Lung microvascular endothelial cell (primary cell): ENCODE results near the gene RBM28. TPM values are rescaled to one million over a fixed set of nuclear protein-coding genes. Genes with fewer than 3 reads are reported as not detected.
A peak's percentile ranks its signal among the peaks of the same experiment; 100 is the strongest.

Experiments used
- DNase-seq, 2 donors: peaks; one replicate each; pipeline versions ENCODE4 v3.0.0 to v3.0.0-alpha.2; 2010; ENCODE audit warnings: low read depth in 2 of 2
- total RNA-seq: library from RNA; depleted of rRNA; stranded (reverse); fragments of >200 nt; gene quantifications from 2 replicates; pipeline ENCODE4 v1.2.1, GENCODE V29; 2014

Gene RBM28
- total RNA-seq, 1 donor from 2014 or later: 4.6 TPM

DNA sequence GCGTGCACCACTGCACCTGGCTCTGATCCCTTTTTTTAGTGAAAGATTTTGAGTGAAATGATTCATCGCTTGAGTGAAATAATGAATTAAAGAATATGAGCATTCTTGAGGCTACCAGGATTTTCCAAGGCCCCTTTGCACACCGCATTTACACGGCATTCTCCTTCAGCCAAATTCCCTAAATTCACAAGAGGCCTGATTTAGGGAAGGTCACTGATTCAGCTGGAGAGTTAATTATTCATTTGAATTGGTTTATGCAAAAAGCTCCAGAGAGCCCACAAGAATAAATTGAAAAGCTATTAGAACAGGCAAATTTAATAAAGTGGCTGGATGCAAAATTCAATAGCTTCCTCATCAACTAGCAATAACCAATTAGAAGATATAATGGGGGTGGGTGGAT lies 56.2 kb downstream of the RBM28 start:
- DNase-seq: no peak

DNA sequence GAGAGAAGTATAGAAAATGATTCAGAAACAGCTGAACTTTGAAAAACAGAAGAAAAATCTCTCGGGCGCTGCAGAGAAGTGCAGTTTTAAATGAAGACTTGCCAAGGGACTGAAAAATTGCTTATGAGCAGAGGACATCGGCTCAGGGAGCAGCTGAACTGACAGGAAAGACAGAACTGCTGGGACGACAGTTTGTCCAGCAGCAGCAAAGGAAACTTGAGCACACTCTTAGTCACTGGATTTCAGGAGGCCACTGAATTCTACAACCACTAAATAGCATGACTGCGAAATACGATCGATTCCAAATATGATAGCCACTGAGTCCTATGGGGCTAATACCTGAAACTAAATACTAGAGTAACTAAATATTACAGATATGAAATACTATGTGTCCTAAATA lies 59.6 kb downstream of the RBM28 start:
- no peak for DNase-seq

DNA sequence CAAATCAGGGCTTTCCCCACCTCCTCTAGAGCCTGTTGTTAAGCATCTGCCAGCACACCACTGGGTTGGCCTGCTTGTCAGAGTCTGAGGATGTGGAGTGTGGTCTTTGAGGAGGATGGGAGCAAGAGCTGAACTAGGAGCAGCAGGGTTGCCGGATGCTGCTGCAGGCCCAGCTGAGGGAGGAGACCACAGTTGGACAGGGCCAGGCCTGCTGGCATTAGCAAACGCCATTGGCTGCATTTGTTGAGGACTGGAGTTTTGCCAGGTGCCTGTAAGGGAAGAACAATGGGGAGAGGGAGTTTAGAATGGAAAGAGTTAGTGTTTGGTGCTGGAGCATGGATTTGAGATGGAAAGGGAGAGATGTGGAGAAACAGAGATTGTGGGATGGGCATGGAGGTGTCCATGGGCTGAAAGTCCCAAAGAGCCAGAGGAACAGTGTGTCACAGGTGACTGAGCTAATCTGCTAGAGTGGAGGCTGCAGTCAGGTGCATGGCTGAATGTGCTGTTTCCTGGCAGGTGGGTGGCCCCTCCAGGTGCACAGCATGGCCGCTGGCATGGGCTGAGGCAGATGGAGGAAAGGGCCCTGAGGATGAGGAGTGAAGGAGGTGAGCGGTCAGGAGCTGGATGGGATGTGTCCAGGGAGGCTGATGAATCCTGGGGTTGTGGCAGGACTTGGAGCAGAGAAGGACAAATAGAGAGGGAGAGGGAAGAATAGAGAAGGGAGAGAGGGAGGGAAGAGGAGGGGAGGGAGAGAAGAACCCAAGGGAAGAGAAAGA lies 61.9 kb downstream of the RBM28 start:
- peak in 1 of 2 donors; percentile 61 for DNase-seq

DNA sequence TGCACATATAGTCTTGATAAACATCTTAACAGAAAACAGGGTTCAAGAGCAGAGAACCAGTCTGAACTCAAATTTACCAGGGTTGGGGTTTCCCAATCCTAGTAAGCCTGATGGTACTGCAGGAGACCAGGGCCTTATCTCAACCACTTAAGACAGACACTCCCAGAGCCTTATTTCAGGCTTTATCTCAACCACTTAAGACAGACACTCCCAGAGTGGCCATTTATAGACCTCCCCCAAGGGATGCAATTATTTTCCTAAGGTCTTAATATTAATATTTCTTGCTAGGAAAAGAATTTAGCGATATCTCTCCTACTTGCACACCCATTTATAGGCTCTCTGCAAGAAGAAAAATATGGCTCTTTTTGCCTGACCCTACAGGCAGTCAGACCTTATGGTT lies 63.3 kb downstream of the RBM28 start:
- DNase-seq: peak in 1 of 2 donors; percentile 12

DNA sequence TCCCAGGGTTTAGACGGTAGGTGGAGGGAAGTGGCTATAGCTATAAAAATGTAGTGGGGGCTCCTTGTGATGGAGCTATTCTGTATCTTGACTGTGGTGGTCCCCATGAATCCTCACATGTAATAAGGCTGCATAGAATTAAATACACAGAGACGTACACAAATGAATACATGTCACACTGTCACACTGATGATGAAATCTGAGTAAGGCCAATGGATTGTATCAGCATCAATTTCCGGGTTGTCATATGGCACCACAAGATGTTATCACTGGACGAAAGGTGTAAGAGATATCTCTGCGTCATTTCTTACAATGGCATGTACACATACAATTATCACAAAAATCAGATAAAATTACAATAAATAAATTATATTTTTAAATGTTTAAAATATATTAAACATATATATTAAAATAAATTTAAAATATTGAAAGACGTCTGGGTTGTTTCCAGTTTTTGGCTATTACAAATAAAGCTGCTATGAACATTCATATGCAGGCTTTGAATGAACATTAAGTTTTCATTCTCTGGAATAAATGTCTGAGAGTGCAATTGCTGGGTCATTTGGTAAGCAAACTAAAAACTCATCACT lies 64.5 kb downstream of the RBM28 start:
- DNase-seq: no peak

DNA sequence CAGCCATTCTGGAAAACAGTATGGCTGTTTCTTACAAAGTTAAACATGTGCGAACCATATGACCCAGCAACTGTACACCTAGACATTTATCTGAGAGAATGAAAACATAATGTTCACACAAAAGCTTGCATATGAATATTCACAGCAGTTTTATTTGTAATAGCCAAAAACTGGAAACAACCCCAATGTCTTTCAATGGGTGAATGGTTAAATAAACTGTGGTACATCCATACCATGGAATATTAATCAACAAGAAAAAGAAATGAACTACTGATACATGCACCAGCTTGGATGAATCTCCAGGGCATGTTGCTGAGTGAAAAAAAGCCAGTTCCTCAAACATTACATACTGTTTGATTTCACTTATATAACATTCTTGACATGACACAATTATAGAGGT lies 65.3 kb downstream of the RBM28 start:
- DNase-seq: no peak

DNA sequence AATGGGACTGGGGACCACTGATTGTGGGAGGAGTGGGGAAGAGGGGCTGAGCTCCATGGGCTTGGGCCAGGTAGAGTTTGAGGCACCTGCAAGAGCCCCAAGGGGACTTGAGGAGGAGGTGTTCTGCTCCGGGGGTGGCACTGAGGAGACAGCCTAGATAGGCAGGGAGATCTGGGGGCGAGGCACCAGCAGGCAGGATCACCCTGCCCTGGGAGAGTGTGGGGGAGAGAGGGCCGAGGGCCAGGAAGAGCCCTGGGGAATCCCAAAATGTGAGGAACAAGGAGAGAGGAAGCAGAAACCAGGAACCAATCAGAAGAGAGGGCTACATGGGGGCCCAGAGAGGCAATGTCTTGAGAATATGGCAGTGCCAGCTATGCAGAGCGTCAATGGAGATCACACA lies 68.0 kb downstream of the RBM28 start:
- no peak for DNase-seq

DNA sequence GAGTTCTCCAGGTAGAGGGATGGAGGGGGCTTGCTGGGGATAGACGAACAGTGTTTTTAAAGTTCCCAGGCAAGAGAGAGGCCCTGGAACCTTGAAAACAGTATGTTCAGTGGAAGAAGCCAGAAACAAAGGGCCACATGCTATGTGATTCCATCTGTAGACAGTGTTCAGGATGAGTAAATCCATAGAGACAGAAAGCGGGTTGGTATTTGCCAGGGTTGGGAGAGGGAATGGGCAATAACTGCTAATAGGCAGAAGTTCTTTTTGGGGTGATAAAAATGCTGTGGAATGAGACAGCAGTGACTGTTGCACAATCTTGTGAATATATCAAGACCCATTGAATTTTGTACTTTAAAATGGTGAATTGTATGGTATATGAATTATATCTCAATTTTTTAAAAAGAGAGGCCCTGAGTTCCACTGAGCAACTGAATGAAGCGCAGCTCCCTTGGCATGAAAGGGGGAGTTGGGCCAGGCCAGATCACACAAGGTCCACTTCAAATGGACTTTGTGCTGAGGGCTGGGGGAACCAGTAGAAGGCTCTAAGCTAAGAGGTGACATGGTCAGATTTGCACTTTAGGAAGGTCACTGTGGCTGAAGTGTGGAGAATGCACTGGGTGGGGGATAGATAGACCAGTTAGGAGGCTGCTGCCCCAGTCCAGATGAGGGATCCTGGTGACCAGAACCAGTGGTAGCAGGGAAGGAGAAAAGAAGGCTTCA lies 68.7 kb downstream of the RBM28 start:
- DNase-seq: no peak

DNA sequence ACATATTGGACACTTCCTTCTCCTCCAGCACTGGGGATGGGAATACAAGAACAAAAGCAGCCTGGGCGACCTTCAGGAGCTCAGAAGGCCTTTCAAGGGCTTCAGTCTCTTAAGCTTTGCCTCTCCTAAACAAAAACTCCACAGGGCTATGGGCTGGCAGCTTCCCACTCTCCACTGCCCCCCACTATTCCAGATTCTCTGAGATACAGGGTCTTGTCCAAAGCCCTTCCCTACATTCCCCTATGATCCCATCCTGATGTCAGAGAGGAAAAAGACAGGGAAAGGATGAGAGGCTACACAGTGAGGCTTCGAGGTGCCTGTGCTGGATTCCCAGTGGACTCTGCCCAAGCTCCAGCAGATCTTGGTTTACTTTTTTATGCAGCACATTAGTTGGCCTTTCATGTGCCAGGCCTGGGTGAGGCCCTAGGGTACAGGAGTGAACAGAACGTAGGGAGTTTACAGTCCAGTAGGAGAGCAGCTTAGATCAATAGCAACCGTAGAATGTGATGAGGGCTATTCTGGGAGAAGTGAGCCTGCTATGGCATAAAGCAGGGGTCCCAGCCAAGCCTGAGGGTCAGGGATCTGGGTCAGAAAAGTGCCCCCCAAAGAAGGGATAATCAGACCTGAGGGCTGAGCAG lies 69.3 kb downstream of the RBM28 start:
- DNase-seq: no peak

DNA sequence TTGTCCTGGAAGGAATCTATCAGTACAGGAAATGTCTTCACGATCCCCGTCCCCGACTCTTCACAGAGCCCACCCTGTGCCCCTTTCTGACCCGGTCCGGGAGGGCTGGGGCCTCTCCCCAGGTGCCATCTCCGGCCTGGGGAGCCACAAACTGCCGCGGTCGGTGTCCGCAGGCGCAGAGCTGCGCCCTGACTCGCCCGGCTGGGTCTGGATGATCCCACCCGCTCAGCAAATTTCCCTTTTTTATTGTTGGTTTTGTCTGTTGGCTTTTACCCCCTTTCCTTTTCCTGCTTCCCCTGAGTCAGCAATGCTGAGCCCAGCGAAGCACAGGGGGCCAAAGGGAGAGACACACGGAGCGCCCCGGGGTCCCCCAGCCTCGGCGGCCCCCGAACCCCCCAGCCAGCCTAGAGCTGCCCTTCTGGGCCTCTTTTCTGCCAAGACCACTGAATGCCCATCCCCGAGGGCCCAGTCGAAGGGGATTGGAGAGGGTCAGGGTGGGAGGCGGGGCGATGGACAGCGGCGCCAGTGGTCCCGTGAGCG lies 71.7 kb downstream of the RBM28 start:
- no peak for DNase-seq

DNA sequence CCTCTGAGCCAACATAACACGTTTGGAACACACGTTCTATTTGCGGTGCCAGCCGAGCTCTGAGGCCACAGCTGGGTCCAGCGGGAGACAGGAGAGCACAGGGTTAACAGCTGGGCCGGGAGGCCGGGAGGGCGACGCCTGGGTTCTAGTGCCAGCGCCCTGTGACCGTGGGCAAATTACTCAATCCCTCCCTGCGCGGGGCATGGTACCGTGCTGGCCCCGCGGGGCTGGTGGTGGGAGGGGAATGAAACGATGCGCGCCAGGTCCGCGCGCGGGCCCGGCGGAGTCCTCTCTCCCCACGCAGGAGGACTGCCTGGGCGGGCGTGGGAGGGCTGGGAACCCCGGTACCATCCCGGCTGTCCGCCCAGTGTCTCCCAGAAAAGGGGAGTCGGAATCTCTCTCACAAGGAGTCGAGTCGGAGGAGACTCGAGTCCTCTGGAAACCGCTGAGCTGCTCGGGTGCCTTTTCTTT lies 72.2 kb downstream of the RBM28 start:
- DNase-seq: no peak

DNA sequence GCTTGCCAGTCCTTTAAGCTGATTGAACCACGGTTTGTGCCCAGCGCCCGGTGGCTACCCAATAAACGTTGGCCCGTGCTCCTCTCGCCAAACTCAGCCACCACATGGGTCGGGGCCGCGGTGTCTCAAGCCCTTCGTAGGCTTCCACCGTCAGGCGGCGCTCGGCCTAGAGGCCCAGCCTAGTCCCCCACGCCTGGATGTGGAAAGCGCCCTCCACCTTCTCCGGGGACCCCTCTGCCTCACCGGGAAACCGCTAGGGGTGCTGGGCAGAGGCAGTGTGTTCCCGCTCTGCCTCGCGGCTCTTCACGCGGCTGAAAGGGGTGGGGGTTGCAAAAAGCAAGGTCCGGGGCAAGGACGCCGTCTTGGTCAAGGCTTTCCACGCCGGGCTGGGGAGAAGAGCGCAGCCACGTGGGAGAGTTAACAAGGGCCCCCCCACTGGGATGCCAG lies 72.9 kb downstream of the RBM28 start:
- DNase-seq: no peak

DNA sequence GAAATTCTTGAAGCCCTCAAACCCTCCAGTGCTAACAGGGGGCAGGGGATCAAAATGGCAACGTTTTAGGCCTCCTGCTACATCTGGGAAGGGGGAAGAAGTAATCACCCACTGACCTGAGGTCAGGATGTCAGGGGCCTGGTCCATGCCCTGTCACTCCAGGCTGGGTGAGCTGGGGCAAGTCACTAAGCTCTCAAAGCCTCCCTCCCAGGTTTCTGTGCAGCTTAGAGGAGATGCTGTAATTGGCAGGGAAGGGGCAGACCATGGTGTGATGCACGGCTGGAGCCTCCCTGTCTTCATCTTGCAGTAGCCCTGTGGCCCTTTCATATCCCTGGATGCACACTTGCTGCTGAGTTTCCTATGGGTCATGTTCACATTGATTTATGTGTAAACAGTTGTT lies 75.5 kb downstream of the RBM28 start:
- DNase-seq: no peak

DNA sequence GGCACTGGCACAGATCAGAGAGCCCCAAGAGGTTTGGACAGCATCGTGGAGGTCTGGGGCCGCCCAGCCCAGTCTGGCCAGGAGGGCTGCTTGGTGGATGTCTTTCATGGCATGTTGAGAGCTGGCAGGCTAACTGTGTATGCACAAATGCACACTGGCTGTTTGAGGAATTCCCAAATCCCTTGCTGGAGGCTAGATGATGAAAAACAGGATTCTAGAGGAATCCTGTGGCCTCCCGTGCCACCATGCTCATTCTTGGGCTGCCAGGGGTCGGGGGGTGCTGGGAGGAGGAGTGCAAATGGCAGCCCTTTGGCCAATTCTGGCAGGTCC lies 76.1 kb downstream of the RBM28 start:
- no peak for DNase-seq

DNA sequence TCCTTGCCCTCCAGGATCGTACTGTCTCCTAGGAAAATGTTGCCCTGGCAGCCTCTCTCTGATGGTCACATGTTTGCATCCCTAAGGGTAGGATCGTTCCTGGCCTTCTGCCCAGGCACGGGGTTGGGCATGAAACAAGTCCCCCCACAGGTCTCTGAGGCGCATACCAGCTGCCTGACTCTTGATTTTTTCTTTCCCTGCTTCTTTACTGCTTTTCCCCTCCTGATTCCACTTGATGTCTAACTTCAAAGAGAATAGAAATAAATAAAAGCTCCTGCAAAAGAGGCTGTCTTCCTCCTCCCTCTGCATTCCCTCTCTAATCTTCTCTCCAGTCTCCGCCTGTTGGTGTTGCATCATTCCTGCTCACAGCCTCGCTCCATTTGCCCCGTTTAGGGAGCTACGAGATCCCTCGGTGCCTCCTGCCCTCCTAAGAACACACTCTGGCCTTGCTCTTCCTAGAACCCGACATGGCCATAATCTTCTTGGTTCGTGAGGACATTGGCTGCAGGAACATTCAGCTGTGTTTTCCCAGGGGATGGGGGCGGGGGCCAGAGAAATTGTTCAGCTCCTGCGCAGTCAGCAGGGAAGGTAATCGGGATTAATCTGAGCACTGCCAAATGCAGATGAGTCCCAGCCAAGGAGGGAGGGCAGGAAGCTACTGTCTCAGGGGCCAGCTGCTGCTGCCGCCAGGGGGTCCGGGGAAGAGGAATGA lies 76.7 kb downstream of the RBM28 start:
- no peak for DNase-seq

DNA sequence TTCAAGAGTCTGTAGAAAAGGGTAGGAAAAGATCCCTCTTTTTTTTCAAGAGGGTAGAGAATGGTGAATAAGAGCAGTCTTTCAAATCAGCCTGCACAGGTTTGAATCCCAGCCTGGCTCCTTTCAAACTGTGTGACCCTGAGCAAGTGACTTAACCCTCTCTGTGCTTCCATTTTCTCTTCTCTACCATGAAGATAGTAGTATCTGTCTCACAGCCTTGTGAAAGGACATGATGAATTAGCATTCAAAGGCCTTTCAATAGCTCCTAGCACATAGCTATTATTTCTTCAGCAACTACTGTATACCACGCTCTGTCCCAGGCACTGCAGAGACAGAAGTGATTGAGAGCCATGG lies 77.2 kb downstream of the RBM28 start:
- DNase-seq: no peak

DNA sequence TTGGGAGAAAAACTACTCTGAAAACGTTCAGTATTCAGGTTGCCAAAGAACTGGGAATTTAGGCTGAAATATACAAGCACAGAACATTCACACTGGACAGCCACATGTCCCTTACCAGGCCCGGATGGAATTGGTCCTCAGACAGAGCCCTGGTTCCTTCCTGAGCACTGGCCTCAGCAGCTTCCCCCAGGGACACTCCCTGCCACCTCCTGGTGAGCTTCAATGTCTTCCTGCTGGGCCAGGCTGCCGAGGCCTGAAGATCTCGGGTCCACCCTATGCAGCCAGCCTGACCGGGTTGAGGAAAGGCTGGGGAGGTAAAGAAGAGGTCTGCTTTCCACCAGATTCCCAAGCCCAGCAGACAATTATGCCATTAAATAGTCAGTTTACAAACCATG lies 77.8 kb downstream of the RBM28 start:
- DNase-seq: no peak

DNA sequence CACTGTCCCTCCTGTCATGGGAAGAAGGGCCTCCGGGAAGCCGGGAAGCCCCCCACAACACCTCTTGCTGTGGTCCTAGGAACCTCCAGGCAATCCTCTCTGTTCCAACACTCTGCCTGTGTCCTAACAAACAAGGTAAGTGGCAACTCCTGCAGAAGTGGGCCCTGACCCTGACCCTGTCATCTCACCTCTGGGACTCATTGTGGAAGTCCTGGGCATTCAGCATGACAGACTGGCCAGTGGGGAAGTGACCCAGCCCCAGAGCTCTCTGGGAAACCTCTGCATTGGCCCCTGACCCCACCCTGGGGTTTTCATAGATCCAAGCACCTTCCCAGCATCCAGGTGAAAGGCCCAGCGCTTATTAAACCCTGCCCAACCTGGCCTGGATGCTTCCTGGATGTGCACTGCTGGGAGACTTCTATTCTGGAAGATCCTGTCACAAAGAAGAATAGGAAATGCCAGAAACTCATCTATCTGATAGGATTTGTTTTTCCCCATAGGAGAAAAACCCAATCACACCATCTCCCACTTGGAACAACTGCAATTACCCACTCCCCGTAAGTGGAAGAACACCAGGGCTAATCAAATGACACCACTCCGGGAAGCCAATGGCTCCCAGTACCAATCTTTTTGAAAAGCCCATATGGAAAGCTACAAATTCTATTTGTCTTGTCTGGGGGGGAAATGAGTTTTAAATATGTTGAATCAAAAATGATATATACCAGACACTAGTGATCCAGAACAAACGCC lies 78.4 kb downstream of the RBM28 start:
- no peak for DNase-seq

DNA sequence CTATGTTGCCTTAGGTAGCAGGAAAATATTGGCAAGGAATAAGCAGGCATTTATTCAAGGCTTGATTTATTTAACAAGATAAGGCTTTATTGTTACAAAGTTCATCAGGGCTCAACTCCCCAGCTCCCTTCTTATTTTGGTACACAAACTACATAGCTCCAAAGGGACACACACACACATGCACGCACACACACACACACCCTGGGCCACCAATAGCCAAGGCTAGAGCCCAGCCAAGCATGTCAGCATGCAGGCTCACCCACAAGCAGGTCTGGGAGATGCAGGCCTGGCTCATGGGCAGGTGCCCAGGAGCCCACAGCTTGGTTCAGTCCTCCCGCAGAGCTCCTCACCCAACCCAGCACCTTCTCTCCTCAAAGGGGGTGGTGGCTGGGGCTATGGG lies 79.2 kb downstream of the RBM28 start:
- DNase-seq: no peak

DNA sequence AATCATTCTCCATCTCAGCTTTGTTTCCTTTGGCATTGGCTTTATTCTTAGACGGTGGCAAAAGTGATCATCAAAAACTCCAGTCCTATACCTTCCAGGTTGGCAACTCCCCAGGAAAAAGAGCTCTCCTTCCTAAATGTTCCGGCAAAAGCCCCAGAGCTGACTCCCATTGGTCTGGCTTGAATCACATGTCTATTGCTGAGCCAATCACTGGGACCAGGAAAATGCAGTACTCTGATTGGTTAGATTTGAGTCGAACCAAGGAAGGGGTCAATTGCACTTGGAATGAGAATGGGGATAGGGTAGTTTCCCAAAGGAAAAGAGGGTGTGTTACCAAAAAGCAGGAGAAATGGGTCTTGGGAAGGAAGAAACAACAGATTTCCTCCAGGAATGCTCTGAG lies 80.3 kb downstream of the RBM28 start:
- no peak for DNase-seq
